Measurements from ENCODE around the gene DBH.
"Not testable (repeated sequence)": the region's sequence is repeated elsewhere in the genome, so short reads cannot be mapped to it uniquely, and the experiment has no call there.

Gene DBH

DNA sequence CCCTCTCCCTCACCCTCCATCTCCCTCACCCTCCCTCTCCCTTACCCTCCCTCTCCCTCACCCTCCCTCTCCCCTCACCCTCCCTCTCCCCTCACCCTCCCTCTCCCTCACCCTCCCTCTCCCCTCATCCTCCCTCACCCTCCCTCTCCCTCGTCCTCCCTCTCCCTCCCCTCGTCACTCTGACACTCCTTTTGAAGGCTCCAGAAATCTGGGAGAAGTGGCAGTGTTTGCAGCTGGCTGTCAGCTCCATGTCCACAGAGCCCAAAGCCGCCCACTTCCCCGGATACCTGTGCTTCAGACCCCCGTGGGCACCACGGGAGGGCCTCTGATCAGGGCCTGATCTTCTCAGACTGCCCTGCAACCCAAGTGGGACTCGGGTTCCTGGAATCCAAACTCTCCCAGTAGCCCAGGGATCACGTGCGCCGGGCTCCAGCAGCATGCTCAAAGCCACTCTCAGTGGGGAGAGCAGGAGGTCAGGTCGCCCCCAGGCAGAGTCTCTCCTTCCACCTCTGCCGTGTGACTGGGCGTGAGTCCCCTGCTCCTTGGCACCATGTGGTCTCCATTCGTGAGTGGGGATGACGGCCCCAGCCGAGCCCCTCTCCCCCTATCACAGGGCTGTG lies 33.1 kb downstream of the DBH start:
- DNase-seq, result no peak

DNA sequence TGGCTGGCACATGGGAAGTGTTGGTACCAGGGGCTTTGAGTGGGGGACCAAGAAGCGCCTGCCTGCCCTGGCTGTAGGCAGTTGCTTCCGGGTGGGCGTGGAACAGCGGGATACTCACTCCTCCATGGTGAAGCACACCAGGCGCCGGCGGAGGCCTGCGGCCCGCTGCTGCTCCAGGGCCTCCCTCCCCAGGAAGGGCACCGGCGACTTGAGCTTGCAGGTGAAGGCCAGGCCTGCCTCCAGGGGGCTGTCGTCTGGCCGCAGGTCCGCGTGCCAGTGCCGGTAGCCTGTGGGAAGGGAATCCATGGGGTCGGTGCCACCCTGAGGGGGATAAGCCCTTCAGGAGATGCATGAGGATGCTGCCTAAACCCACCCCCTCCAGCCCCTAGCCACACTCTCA lies 34.3 kb downstream of the DBH start:
- no peak for DNase-seq

DNA sequence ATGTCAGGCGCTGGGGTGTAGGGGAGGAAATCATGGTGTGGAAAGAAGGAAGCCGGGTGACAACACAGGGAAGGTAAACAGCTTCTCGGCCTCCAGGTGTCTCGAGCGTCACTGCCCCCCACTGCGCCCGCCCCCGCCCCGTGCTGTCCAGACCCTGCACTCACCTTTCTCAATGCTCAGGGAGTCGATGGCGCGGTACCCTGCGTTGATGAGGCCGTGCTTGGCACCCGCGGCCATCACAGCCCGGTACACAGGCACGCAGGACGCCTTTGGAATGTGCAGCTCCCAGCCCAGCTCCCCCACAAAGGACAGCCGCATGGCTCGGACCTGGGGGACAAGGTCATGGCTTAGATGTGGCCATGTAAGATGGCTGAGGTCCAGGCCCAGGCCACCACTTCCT lies 35.2 kb downstream of the DBH start:
- no peak for DNase-seq

DNA sequence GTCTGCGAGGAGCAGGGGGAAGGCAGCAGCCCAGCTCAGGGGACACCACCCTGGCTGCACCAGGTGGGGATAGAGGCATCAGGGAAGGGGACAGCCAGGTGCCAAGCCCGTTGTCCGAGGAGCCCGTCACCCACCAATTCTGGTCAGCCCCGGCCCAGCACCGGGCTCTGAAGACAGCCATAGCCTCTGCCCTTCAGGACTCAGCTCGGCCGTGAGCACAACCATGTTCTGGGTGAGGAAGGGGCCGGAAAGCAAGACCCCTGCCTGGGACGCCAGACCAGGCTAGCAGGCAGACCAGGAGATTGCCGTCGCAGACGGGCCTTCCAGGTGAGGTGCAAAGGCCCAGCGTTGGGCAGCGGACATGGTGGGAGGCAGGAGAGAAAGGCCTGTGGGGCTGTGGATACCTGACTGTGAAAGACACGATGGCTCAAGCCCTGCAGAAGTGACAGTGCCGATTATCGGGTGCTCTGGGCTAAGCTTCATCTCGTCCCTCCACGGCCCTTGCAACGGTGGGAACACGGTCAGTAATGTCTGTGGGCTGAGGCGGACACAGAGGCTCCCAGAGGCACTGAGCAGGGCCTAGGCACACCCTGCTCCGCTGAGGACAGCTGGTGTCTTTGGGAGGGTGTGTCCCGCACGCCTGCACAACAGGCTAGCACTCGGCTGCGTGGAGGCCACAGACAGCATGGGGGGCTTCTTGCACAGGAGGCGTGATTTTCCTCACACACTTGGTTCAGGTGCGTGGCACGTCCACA lies 36.5 kb downstream of the DBH start:
- DNase-seq, result no peak

DNA sequence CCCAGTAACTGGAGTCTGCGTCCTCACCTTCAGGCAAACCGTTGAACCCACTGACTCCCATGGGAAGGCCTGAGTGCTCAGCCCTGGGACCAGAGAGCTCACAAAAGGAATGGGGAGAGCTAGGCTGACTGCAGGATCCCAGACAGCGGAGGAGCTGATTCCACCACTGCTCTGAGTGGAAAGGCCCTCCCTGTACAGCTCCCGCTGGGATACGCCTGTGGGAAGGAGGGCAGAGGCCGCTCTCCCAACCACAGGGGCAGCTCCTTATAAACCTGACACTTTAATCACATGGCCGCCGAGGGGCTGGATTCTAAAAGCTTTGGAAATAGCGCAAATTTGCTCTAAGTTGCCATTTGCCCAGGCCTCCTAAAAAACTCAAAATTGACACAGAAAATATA lies 37.1 kb downstream of the DBH start:
- no peak for DNase-seq

DNA sequence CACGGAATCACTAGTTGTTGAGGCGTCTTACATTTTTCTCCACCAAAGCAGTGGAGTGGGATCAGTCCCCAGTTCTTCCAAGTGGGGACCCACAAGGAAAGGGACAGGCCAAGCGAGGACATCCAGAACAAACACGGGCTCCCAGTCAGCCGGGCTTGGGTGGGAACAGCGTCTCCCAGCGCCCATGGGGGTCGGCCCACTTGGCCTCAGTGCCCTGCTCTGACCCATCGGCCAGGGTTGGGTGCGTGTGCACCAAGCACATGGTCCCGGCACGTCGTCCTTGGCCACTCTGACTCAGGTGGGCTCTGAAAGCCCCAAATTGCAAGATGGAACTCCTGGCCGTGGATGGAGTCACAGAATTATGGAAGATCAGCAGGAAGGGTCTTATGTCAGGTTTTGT lies 37.9 kb downstream of the DBH start:
- no peak for DNase-seq

DNA sequence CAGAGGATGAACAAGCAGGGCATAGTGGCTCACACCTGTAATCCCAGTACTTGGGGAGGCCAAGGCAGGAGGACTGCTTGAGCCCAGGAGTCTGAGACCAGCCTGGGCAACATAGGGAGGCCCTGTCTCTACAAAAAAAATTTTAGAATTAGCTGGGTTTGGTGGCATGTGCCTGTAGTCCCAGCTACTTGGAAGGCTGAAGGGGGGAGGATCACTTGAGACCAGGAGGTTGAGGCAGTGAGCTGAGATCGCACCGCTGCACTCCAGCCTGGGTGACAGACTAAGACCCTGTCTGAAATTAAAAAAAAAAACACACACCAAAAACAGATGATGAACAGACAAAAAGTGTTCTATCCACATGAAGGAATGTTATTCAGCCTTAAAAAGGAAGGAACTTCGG lies 39.6 kb downstream of the DBH start:
- DNase-seq, result not testable (repeated sequence)

DNA sequence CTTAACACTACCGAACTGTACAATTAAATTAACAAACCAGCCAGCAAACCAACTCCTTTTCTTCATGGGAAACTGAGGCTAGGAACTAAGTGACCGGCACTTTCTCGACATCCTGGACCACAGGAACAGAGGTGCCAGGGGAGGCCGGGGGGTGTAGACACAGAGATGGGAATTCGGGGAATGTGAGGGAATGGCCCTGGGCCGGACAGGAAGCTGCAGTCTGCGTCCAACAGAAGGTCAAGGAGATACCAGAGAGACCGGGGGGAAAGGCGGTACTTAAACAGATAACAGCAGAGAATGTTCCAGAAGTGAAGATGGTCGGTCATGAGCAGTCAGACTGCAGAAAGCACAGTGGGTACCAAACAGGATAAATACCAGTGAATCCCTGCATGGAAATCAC lies 40.3 kb downstream of the DBH start:
- DNase-seq, result no peak

DNA sequence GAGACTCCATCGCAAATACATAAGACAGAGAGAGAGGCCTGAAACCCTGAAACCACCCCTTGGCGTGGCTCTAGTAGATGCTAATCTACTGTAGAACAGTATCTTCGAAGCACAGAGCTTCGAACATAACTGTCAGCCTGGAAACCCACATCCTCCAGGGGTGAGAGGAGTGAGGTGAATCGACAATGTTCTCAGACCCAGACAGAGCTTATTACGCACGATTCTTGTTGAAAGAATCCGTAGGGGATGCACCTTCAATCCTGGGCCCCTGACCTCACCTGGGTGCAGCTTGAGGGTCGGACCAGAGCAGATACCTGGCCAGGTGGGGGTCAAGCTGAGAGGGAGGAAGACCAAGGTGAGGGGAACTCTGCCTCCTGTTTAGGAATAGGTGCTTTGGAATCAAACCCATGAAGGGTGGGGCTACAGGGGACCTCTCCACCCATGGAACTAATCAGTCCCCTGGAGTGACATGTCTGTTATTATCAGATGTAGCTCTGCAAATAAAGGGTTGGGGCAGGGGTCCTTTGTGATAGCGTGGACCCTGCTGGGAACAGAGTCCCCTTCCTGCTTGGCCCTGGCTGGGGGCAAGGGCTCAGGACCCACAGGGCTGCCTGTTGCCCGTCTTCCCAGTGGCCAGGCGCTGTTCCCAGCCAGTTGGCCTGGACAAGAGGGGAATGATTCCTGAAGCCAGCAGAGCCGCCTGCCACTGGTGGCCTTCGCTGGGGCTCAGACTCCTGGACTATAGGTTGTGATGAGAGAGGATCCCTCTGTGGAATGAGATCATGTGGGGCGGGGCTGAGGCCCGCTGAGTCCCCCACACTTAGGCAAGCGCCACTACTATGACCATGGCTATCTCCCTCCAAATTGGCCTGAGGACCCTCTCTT lies 41.2 kb downstream of the DBH start:
- DNase-seq, result no peak

DNA sequence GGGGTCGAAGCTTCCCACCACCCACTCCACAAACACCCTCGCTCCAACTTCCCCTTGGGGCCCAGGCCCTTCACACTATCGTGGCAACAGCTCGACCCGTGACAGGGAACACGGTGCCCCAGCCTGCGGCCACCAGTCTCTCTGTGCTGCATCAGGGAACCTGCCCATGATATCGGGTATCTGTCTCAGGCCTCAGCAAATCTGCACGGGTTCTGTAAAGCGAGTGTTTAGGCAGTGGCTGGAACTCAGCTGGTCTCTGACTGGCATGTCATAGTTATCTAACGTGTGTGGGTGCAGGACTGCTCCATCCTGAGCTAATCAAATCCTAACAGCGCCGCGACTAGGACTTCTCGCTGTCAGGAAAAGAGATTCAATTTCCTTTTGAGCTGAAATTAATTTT lies 42.9 kb downstream of the DBH start:
- no peak for DNase-seq

DNA sequence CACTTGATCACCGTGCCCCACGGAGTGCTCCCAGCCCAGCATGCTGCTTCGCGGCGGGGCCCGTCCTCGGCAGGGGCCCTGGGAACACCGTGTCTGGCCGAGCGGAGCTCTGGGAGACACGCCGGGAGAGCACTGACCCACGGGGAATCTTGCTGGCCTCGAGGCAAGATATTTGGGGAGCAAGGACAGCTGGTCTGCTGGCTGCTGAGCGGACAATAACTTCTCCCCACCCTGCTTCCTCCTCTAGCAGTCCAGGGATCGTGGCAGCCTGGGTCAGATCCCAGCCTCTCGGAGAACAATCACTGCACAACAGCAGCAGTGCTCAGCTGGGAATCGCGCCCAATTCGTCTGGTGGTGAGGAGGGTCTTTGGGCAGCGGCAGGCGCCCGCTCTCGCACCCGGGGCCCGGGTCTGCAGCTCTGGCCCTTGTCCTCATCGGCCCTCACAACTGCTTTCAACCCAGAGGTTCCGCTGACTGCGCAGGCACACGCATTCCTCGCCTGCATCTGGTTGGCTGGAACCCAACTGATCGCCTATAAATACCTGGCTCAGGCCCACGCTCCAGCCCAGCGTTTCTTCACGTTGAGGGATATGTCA lies 43.4 kb downstream of the DBH start:
- no peak for DNase-seq

DNA sequence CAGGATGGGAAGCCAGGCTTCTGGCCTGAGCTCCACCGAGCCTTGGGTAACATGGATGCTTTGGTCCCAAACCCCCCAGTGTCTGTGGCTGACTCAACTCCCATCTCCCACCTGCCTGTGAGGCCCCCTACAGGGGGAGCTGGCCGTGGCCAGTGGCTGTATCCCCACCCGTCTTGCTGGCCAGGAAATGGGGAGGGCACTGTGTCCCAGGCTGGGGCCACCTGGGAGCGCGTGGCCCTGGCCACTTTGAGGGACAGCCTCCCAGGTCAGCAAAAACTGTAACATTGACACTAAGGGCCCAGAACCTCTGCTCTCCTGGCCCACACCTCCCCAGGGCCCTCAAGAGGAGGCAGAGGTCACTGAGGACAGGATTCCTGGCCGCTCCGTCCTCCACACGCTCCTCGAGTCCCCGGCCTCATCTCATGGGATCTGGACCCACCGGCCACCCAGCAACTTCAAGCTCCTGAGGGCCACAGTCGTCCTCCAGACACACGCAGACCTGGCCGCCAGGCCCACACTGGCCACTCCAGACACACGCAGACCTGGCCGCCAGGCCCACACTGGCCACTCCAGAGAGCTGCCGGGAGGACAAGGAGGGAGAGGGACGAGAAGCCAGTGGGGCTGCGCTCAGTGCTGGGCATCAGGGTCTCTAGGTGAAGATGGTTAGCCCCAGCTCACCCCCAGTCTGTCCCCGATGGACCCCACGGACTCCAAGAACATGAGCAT lies 44.2 kb downstream of the DBH start:
- DNase-seq, result no peak

DNA sequence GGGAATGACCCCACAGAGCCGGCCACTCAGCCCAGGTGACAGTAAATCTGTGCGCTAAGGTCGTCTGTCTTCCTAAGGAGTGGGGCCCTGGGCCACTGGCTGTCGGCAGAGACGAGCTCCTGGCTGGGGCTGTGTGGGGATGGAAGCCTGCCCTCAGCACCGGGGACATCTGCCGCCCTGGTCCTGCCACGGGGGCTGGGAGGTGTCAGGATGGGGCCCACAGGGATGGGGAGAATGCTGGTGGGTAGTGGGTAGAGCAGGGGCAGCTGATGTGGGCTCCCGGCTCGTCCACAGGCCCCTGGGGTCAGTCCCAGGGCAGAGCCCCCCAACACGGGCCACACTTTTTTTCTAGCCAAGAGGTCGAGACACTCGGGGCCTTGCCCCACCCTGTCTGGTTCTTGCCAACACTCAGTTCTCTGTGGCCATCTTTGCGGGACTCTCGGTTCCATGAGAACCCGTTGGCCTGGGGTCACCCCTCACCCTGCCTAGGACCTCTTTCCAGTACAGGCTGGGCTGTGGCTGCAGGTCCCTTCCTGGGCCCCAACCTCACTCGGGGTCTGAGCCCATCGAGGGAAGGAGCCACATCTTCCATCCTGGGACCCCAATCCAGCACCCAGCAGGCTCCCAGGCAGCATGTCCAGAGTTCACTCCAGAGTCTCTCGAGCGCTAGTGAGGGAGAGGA lies 45.0 kb downstream of the DBH start:
- DNase-seq, result no peak

DNA sequence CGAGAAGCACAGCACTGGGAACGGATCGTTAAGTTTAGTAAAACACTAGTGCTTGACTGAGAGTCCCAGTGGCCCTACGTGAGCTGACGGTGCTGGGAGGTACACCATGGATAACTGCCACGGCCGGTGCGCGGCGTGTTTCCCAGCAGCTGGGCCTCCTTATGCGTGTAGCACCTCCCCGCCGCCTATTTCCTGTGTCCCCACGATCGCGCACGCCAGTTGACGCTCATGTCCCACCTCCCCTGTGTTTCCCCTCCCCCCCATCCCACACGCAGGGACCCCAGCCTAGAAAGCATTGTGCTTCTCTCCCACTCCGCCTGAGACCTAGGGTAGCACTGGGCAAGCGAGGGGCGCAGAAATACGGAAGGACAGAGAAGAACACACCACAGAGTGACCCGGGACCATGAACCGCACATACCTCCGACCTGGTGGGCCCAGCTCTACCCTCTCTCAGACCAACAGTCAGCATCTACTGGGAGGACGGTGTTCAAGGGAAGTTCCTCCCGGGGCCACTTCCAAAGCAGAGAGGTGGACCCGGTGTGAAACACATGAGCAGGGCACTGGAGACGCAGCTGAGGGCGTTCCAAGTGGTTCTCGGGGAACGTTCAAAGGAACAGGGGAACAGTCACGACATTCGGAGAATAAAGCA lies 45.6 kb downstream of the DBH start:
- no peak for DNase-seq

DNA sequence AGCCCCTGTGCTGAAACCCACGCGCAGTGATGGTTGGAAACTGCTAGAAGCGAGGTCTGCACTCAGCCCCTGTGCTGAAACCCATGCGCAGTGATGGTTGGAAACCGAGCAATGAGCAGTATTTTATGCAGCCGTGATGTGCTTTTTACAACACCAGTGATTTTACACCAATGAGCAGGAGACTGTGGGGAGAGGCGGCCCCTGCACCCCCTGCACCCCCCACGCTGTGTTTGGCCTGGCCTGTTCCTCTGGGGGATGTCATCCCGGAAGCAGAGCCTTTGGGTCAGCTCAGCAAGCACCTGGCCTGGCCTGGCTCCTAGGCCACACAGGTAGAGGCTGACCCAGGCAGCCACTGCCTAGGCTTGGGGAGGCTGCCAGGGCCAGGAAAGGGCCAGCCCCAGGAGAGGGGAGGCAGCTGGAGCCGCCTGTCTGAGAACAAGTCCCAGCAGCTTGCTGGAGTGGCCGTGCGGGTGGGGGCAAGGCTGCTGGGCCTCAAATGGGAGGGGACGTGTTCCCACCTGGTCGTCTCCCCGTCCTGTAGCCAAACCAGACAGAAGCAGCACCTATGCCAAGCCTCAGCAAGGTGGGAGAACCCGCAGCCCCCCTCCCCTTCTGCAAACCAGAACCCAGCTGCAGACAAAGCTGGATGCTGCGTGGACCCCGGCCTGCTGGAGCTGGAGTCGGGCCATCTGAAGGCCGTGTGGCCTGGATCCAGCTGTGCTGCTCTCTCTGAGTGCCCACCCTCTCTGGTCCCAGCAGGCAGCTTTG lies 46.8 kb downstream of the DBH start:
- no peak for DNase-seq

DNA sequence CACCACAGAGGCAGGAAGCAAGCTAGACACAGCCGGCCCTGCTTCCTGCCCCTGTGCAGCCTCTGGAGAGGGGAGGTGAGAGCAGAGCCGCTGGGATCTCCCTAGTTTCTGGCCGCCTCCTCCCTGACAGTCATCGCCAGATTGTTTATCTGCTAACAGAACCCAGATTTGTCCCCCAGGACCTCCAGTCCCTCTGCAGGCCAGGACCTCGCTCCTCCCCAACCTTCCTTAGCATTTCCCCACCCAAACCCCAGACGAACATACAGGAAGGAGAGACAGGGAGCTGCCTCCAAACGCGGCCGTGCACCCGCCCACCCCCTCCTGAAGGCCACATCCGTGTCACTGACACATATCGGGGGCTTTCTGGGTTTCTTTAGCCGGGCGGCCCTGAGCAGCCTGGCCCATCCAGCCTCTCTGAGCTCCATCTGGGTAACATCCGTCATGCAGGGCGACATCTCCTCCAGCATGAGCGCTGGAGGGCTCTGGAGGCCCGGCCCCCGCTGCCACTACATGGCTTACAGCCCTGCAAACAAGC lies 47.5 kb downstream of the DBH start:
- DNase-seq, result no peak

DNA sequence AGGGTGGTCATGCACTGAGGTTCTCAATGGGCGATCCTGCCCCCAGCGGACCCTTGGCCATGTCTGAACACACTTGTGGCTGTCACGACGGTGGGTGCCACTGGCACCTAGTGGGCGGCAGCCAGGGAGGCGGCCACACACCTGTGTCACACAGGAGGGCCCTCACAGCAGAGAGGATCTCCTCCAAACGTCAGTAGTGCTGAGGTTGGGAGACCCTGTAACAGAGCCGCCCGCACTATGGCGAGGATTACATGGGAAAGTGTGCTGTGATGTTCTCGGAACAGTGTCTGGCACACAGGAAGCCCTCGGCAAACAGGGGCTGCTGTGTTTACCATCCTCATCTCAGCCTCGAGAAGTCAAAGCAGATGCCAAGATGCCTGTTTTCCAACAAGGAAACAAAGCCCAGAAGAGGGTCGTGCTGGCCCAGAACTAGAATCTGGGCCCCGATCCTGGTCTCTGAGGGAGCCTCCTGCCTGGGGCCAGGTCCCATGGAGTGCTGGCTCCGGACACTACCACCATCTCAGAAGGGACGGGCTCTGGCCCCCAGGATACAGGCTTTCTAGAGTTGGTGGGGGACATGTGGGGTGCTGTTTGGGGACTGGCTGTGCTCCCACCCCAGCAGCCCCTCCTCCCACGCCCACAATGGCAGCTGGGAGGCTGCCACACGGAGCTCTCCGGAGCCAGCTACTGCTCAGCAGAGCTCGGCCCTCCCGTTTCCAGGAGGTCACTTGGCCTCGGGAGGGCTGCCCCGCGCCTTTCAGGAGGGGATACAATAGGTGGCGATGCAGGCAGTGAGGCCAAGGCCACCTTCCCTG lies 48.2 kb downstream of the DBH start:
- DNase-seq, result no peak

DNA sequence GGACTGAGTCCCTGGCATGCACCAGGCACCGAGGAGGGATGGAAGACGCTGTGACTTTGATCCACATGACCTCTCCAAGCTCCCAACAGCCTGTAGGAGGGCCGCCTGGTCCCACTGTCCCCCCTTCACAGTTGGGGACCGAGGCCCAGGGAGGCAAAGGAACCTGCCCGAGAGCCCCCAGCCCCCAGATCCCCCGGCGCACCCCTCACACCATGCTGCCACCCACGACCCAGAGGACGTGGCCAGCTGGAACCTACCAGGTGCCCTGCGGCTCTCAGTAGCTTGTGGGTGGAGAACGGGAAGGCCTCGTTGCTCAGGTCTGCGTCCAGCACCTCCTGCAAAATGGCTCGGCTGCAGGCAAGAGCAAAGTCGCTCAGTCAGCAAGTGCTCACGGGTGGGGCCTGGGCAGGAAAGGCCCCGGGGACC lies 48.8 kb downstream of the DBH start:
- no peak for DNase-seq

All from NCI-H1930 (cell line).